GM19395 (cell line): ENCODE measurements around the gene C1GALT1C1.
"Not testable (repeated sequence)": the region's sequence is repeated elsewhere in the genome, so short reads cannot be mapped to it uniquely, and the experiment has no call there.

Experiments
- ATAC-seq: cut with Tn5 transposase; IDR thresholded peaks from one replicate; pipeline ENCODE4 v1.9.1; 2021; ENCODE audit warnings: mild to moderate bottlenecking, moderate library complexity; ENCODE audit not compliant: unreplicated experiment

C1GALT1C1 gene

GRCh38 chrX:120629667-120630537, at the start of gene C1GALT1C1:
Gene C1GALT1C1 (minus strand): TSS chrX:120630054. CDS start chrX:120627166, 2,888 bp downstream.
- peak; percentile 95 for ATAC-seq

- no peak for ATAC-seq
Observed at GRCh38 chrX:120677004-120677652, 47.3 kb upstream of the C1GALT1C1 start.

- ATAC-seq: no peak
Observed at GRCh38 chrX:120672841-120673530, 43.1 kb upstream of the C1GALT1C1 start.

DNA sequence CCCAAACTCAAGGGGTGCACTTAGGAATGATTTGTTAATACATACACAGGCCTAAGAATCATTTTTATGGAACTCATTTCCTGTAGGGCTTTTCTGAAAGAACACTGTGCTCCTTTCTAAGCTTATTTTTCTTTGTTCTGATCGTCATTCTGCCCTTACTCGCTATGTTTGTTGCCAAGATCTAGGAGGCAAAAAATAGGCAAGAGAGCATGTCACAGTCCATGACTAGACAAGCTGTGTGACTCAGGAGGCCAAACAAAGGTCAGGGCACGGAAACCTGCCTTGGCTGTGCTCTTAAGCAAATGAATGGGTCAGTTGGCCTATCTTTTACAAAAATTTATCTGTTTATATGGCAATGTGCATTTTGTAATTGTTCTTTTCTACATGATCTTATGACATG, 42.5 kb upstream of the C1GALT1C1 start:
- no peak for ATAC-seq

- ATAC-seq: no peak
Observed at GRCh38 chrX:120671963-120672362, 42.1 kb upstream of the C1GALT1C1 start.

GRCh38 chrX:120668357-120668756, 38.5 kb upstream of the C1GALT1C1 start:
- ATAC-seq: no peak

GRCh38 chrX:120664535-120664934, 34.7 kb upstream of the C1GALT1C1 start:
- ATAC-seq: not testable (repeated sequence)

DNA sequence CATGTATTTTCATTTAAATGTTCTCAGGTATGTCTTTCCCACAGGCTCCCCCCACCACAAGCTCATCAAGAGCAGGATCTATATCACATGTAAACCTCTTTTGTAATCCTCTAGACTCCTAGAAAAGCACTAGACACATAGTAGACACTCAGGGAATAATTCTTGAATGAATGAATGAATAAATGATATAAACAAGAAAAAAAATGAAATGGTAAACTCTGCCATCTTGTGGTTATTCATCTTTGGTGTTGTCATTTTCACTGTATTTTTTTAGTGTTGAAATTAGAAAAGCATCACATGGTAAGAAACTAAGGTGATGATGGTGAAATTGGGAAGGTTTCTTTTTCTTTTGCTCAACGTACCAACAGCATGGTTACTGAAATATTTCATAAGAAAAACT, 34.2 kb upstream of the C1GALT1C1 start:
- no peak for ATAC-seq

DNA sequence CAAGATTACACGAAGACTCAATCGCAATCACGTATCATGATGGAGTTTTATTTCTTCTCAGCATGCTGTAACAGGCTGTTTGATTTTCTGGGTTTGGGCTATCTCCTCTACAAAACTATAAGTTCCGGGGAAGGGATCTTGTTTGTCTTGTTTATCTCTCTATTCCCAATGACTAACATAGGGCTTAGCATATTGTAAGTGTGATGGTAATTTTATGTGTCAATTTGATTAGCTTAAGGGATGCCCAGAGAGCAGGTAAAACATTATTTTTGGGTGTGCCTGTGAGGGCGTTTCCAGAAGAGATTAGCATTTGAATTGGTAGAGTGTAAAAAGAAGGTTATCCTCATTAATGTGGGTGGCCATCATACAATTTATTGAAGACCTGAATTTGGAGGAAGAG, 32.8 kb upstream of the C1GALT1C1 start:
- ATAC-seq: no peak

DNA sequence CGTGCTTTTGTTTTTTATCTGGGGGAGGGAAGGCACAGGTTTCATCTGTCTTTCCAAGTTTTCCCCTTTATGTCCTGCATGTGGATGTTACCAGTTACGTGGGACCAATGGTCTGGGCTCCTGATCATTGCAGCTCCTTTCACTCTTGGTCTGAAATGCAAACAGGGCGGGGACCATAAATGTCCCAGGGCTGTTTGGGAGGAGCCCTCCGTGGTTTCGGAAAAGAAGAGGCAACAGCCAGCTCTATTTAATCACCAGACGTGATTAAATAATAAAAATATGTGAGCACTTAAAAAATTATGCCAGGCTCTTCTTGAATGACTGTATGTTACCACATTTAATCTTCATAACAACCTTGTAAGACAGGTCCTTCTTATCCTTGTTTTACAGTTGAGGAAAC, 30.8 kb upstream of the C1GALT1C1 start:
- no peak for ATAC-seq

DNA sequence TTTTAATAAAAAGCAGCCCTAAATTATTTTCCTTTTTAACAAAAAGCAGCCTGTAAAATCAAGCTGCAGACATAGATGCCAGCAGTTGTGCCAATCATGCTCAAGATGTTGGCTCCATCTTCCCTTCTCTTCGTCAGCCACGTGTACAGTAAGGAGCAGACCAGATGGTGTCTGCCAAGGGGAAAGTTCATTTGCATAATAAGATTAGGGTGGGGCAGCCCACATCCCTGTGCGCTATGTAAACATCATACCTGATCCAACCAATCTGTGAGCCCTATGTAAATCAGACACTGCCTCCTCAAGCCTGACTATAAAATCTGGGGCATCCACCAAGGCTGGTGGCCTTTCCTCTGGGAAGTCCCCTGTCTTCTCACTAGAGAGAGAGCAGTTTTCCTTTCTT, 23.1 kb upstream of the C1GALT1C1 start:
- no peak for ATAC-seq

GRCh38 chrX:120652256-120652655, 22.4 kb upstream of the C1GALT1C1 start:
- ATAC-seq: not testable (repeated sequence)

GRCh38 chrX:120647127-120647526, 17.3 kb upstream of the C1GALT1C1 start:
- ATAC-seq: no peak

DNA sequence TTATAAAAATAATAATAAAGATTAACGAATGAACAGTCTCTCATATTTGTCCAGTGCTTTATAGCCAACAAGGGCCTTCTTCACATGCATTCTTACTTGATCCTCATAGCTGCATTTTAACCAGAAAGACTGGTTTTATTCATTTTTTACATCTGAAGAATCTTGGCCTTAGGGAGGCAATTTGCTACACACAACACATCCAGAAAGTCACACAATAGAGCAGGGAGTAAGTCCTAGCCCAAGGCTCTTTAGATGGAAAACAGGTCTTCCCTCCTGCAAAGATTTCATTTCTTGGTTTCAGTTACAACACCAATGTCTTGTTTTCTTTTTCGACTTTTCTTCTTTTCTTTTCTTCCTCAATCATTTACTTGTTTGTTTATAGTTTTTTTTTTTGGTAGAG, 13.0 kb upstream of the C1GALT1C1 start:
- ATAC-seq: no peak

DNA sequence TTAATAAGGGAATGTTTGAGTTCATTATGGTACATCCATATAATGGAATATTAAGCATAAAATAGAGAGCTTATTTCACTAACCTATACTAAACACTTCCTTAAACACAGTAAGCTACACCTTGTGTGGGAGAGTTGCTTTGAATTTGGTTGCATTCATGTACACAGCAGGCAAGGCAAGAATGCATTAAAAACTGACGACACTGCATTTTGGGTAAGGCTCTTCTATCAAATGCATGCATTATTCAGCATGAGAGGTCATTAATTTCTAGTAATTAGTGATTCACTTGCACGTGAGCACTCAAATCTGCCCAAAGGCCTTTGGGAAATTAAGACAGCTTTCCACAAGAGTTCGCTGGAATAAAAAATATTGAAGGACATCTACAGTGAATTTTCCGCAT, 8.8 kb upstream of the C1GALT1C1 start:
- no peak for ATAC-seq

DNA sequence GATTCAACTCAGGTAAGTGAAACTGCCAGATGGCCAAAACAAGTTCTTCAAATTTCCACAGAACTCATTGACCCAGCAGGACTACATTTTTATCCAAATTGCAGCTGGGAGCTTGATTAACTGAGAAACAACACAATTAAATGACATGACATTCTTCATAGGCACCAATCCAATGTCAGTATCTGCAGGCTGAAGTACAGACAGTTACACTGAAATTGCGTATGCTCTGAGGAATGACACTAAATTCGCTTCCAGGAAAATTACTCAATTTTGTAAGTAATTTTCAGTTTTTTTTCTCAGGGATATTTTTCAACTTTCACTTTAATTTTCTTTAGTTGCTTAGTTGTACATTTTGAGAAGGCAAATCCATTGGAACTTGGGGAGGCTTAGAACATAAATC, 4.5 kb downstream of the C1GALT1C1 start:
- ATAC-seq: no peak

DNA sequence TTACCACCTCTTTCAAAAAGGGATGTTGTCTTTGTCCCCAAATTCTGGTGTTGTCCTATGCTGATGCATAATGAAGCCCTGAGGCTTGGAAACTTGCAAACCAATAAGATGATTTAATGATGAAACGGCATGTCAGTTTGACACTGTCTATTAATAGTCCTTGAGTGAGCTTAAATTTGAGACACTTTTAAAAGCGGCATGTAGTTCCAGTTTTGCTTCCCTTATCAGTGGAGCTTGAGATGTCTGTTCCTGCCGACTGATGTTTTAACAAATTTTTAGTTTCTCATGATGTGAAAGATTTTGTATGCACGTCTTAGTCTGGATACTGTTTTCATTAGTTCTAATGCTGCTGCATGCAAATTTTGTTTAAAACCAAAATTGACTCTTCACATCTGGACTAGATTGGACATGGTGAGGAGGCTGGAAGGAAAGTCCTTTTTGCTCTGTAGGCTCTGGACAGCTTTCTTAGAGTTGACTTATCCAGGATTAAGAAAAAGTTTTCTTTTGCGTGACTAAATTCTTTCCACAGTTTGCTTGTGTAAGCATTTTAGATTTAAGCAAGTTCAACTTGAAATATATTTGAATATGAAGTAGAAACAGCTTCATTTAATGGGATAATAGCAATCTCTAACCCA, 11.7 kb downstream of the C1GALT1C1 start:
- peak; percentile 80 for ATAC-seq

DNA sequence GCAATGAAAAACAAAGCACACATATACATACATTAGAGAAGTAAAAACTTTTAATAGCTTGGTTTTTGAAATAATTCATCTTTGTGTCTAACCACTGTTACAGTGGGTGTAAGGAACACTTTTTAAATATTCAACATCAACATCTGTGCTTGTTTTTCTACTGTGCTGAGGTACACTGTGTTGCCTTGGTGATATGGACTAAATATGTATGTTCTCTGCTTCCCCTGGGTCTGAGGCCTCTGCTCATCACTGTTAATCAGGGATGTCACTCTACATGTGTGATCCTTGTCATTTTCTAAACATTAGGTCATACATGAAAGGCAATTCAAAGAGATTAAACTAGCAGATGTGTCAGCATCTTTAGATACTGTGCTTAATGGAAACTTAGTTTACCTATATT, 15.0 kb downstream of the C1GALT1C1 start:
- no peak for ATAC-seq

DNA sequence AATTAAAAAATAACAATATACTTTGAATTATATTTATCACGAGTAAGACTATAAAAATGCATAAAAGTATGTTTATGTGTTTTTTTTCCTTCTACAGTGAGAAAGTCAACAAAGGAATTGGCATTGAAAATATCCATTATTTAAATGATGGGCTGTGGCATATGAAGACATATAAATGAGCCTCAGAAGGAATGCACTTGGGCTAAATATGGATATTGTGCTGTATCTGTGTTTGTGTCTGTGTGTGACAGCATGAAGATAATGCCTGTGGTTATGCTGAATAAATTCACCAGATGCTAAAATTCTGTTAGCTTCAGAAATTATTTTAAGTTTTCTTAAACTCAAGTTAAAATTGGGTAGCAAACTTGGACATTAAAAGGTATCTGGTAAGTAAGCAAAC, 17.8 kb downstream of the C1GALT1C1 start:
- ATAC-seq: no peak

- ATAC-seq: peak; percentile 60
Observed at GRCh38 chrX:120604361-120604782, 25.5 kb downstream of the C1GALT1C1 start.

GRCh38 chrX:120603707-120604360, 26.0 kb downstream of the C1GALT1C1 start, which contains the start of gene MCTS1:
Gene MCTS1 (plus strand): TSS chrX:120604101. CDS start chrX:120604237, 136 bp downstream.
- ATAC-seq: peak; percentile 92
